HG03457 (cell line): ENCODE measurements around the gene OR2A25.
"Not testable (repeated sequence)": the region's sequence is repeated elsewhere in the genome, so short reads cannot be mapped to it uniquely, and the experiment has no call there.

Experiments
- ATAC-seq: cut with Tn5 transposase; IDR thresholded peaks from one replicate; pipeline ENCODE4 v1.9.1; 2021; ENCODE audit warnings: moderate number of reproducible peaks; ENCODE audit not compliant: unreplicated experiment

Gene OR2A25, protein sequence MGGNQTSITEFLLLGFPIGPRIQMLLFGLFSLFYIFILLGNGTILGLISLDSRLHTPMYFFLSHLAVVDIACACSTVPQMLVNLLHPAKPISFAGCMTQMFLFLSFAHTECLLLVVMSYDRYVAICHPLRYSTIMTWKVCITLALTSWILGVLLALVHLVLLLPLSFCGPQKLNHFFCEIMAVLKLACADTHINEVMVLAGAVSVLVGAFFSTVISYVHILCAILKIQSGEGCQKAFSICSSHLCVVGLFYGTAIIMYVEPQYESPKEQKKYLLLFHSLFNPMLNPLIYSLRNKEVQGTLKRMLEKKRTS

GRCh38 chr7:144069511-144069910, at the start of gene OR2A25:
OR2A25 (plus strand) TSS chr7:144069811; CDS start chr7:144074220, 4,409 bp downstream.
- ATAC-seq = no peak

GRCh38 chr7:144020340-144020739, 49.3 kb upstream of the OR2A25 start:
- ATAC-seq = no peak

DNA sequence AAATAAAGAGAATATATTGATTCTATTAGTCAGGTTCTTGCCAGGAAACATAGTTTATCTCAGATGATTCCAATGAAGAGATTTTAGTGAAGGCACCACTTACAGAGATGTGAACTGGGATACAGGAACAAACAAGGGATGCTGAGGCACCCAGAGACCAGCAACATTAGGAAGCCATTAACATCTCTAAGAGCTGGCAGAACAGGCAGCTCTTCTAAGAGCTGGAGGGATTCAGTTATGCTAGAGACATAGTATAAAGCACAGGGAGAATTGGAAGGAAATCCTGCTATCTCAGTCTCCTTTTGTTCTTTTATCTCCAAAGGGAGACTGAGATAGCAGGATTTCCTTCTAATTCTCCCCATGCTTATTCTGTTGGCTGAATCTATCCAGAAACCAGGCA, 47.4 kb upstream of the OR2A25 start:
- no peak for ATAC-seq

DNA sequence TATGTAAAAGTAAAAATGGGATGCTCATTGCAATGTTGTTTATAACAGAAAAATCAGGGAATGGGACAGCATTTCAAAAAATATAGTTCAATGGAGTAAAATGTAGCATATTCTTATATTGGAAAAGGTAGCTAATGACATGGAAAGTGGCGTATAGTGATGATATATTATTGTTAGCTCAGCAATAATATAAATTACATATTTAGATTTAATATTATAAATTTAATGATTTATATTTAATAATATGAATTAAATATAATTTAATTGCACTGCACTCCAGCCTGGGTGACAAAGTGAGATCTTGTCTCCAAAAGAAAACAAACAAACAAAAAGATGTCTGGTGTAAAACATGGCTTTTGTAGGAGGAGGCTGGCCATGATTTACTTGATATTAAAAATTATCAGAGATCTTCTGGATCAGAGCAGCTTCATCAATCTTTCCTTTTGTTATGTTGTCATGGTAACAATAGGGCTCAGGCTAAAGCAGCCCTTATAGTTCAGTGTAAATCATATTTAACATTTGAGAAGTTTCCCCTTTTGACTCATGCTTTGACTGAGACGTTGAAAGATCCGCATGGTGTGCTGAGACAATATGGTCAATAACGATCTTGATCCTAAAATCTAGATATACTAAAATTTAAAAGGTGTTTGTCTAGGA, 46.3 kb upstream of the OR2A25 start:
- ATAC-seq = no peak

- no peak for ATAC-seq
Measured at GRCh38 chr7:144024213-144024612, 45.4 kb upstream of the OR2A25 start.

DNA sequence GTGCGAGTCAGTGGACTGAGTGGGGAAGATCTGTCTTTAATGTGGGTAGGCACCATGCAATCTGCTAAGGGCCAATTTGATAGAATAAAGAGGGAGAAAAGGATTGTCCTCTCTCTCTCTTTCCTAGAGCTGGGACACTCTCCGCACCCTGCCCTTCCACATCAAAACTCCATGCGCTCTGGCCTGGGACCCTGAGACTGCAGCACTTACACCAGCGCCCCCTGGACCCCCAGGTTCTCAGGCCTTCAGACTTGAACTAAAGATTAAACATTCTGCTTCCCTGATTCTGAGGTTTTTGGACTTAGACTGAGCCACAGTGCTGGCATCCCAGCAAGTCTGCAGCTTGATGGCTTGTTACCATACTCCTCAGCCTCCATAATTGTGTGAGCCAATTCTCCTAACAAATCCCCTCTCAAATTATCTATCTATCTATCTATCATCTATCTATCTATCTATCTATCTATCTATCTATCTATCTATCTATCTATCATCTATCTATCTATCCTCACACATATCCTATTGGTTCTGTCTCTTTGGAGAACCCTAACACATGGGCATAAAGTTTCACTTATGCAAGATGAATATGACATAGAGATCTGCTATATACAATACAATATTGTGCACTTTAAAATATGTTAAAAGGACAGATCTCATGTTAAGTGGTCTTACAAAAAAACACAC, 43.3 kb upstream of the OR2A25 start:
- ATAC-seq = no peak

DNA sequence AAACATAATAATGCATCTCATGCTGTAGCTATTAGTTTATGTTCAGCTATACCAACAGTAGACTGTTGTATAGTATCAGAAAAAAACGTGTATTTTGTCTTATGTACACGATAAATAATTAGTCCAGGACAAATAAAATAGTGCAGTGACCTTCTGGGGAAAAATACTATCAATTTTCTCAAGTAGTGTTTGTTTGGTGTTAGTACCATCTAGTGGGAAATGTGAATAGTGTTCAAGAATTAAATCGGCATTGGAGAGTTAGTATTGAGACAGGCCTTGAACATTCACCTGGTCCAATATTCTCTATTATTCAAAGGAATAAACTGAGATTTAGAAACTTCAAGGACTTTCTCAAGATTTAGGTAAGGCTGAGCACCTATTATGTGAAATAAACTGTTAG, 42.5 kb upstream of the OR2A25 start:
- no peak for ATAC-seq

DNA sequence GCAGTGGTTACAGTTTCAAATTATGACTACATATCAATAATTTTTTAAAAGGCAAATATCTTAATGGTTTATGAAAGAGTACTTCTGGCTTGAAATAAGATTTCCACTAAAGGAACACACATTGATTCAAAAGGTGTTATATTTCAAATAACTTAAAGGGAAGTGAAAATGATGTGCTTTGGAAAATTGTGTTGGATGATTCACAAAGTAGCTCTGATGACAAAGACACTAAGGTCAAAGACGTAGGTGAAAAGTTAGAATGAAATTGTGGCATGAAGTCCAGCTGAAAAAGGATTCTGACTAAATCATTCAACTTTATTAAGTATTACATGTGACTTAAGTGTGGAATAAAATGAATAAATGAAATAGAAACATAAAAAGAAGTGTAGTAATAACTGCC, 41.6 kb upstream of the OR2A25 start:
- ATAC-seq = no peak

- ATAC-seq = no peak
Measured at GRCh38 chr7:144028547-144028946, 41.1 kb upstream of the OR2A25 start.

DNA sequence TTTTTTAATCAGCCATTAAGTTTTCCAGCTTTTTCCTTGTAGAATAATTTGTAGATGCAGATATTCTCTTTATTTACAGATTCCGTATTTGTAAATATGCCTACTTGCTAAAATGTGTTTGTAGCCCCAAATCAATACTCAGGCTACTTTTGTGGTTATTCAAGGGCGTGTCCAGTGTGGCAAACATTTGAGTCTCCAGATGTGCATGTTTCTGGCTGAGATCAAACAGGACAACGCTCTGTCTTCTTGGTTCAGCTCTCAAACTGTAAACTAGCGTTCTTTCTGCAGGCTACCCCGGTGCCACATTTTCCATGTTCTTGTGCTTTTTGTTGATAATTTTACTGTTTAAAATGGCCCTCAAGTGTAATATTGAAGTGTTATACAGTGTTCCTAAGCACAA, 37.1 kb upstream of the OR2A25 start:
- ATAC-seq = no peak

GRCh38 chr7:144032985-144033709, 36.5 kb upstream of the OR2A25 start:
- no peak for ATAC-seq

DNA sequence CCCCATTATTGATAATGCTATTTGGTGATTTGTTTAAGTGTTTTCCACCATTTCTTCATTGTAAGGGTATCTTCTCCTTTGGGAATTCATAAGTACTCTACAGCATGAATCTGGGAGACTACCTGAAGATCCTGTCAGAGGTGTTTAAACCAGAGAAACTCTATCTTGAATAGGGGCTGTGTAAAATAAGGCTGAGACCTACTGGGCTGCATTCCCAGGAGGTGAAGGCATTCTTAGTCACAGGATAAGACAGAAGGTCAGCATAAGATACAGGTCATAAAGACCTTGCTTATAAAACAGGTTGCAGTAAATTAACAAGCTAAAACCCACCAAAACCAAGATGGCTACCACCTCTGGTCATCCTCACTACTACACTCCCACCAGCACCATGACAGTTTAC, 34.2 kb upstream of the OR2A25 start:
- no peak for ATAC-seq

GRCh38 chr7:144036302-144036885, 33.2 kb upstream of the OR2A25 start:
- no peak for ATAC-seq

DNA sequence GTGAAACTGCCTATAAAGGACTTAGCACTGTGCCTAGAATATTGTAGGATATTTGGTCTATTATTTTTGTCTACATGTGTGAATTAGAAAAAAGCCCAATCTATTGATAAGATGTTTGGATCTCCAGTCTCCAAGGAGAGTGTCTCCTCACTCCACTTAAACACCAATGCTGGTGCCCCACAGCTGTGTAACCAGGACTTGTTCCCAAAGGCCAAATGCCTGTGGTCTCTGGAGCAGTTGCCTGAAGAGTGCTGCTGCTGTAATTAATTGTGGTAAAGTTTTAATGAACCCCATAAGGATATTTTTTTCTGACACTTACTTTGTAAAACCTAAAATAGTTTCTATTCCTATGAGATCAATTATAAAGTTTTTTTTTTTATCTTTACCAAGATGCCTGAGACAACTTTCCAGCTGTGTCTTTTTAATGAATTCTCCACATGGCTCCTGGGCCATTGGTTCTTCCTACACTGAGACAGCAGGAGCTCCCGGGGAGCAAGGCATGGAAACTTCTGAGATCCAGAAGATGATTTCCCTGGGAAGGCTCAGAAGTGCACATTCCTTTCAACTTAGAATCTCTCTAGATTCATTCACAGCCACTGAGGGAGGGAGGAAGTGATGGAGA, 32.1 kb upstream of the OR2A25 start:
- no peak for ATAC-seq

DNA sequence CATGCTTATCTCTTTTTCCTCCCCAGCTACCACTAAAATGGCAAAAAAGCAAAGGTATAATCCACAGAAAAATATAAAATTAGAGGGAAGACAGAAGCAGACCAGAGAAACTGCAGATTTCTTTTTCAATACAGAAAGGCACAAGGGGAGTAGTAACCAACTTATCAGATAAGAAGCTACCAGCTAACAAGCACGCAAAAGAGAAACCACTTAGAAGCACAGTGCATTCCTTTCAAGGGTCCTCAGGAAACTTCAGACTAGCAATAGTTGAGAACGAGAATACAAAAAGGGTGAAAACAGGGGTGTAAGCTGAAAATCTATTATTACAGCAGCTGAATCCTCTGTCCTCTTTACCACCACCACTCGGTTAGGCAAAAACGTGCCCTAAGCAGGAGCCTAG, 30.7 kb upstream of the OR2A25 start:
- ATAC-seq = no peak

DNA sequence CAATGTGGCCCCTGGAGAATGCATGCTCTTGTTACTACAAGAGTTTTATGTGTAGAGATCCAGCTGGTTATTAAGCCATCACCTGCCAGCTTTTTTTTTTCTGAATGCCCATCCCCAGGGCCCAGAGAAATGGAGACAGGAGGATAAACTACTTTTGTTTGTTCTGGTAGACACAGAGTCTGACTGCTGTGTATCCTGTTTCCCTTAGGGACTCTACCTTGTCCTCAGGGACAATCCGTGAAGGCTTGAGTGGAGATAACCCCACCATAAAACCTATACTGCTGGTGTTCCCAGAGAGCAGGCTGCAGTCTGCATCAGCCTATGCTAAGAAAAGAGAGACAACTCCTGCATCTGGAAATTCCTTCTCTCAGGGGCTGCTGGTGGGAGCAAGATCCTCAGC, 21.0 kb upstream of the OR2A25 start, which contains the start of gene OR2A5:
OR2A5 (plus strand) TSS at position 301 of the 400 bp plus-strand sequence. CDS start 1,454 bp downstream, outside the sequence.
- no peak for ATAC-seq

DNA sequence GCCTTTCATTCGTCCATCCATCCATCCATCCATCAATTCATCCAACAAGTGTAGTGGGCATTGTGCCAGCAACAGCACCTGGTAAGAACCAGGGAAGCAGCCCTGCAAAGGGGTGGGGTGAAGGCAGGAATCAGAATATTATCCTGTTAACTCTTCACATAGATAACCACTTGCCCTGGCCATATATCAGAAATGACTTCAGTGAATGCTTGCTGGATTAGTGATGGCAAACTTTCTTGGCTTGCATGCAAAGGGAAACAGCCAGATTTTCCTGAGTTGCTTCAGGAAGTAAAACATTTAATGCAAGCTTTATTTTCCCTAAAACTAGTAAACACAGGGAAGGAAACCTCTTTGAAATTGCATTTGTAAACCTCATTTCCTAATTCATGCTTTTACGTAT, 20.1 kb upstream of the OR2A25 start:
- no peak for ATAC-seq

DNA sequence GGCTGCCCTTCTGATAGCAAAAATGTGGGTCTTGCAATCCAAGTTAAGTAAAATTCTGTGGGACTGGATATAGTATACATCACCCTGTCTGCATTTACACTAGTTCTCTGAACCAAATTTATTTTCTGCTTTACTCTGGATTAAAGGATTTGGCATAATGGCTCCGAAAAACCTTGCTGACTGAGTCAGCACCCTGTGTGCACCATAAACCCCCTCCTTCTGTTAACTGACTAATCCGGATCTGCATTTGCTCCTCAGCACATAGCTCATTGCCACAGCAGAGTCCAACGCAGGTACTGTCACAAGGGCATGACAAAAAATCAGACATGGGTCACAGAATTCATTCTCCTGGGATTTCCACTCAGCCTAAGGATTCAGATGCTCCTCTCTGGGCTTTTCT, 19.5 kb upstream of the OR2A25 start:
- no peak for ATAC-seq

- not testable (repeated sequence) for ATAC-seq
Measured at GRCh38 chr7:144050884-144051283, 18.7 kb upstream of the OR2A25 start.

GRCh38 chr7:144057954-144058353, 11.7 kb upstream of the OR2A25 start:
- no peak for ATAC-seq
